C4-2B (cell line): ENCODE results near the gene TXNDC11.

Experiments
- CTCF ChIP-seq: fragments of 450-650 bp; conservative IDR thresholded peaks from 2 replicates; pipeline ENCODE4 v1.5.1; 2017; ENCODE audit warnings: mild to moderate bottlenecking
- ZFX ChIP-seq: fragments of 450-650 bp; IDR thresholded peaks from 2 replicates; pipeline ENCODE4 v1.6.1; 2017

DNA sequence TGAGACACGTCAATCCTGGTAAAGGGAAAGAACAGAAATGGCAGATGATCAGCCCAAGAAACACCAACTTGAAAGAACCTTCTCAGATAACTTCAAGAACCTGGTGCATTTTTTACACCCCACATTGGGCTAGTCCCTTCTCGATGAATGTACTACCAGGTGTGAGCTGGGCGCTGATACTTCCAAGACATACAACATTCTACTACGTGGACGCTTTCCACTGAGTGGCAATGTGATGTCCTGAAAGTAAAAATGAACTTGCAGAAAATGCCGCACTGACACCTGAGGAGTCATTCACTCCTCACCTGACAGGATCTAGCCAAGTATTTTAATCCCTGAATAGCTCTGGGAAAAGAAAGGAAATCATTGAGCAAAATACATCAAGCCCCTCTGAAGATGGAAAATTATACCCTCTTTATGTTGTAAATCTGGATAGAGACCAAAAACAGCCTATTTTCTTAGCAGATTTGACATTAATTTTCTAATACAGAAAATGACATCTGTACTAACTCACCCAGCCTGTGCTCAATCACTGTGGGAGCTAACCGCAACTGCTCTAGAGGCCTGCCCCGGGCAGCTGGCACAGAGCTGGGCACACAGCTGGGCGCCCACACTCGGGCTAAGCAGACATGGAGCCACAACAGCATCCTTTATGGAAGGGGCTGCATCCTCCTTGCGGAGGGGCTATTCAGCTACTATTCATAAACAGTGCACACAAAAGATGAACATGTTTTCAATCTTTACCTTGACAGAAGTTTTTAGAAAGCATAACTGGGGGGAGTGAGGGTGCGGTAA, 58.2 kb downstream of the TXNDC11 start:
- no peak for TF ChIP-seq CTCF
- TF ChIP-seq ZFX: no peak
